ENCODE measurements around the gene MCOLN1. TPM values are rescaled to one million over a fixed set of nuclear protein-coding genes. Genes with fewer than 3 reads are reported as not detected.

The MCOLN1 gene
- total RNA-seq, 6 experiments from 2014 or later, result 9.8 to 25.2 (median 17.7) TPM

DNA sequence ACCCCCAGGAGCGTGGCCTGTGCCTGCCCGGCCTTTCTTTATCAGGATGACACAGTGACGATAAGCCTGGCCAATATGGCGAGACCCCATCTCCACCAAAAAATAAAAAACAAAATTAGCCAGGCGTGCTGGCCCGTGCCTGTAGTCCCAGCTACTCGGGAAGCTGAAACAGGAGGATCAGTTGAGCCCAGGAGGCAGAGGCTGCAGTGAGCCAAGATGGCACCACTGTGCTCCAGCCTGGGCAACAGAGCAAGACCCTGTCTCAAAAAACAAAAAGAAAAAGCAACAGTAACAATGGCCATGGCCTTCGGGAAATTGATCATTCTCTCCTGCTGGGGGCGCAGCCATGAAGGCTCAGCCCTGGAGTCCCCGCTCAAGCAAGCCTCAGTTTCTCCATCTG is 44.7 kb upstream of the MCOLN1 start:
- Histone ChIP-seq H3K27me3 (no peaks in the 10 kb centered on the region), H3K36me3 (no peaks in the 10 kb centered on the region), H3K27ac (no peak overlapping the region), H3K4me1 (peaks cover 0 to 3% (median 0%) of the 10 kb centered on the region in 4 donors), H3K4me3 (no peak overlapping the region), H3K9me3 (no peaks in the 10 kb centered on the region)
- TF ChIP-seq, protein P1, sequence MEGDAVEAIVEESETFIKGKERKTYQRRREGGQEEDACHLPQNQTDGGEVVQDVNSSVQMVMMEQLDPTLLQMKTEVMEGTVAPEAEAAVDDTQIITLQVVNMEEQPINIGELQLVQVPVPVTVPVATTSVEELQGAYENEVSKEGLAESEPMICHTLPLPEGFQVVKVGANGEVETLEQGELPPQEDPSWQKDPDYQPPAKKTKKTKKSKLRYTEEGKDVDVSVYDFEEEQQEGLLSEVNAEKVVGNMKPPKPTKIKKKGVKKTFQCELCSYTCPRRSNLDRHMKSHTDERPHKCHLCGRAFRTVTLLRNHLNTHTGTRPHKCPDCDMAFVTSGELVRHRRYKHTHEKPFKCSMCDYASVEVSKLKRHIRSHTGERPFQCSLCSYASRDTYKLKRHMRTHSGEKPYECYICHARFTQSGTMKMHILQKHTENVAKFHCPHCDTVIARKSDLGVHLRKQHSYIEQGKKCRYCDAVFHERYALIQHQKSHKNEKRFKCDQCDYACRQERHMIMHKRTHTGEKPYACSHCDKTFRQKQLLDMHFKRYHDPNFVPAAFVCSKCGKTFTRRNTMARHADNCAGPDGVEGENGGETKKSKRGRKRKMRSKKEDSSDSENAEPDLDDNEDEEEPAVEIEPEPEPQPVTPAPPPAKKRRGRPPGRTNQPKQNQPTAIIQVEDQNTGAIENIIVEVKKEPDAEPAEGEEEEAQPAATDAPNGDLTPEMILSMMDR (IDR thresholded peaks at IDR 0.05), result no peak
- no peak for TF ChIP-seq POLR2A (IDR thresholded peaks at IDR 0.05)
- DNase-seq, result no peak
- 93% methylated on average over 6 of the region's 10 CpGs for WGBS (ENCODE audit: insufficient coverage, low coverage, low lambda C conversion rate, missing lambda C conversion rate)
- intact Hi-C loops (cut with DNase I), result no loop called here
- no peak for ATAC-seq

DNA sequence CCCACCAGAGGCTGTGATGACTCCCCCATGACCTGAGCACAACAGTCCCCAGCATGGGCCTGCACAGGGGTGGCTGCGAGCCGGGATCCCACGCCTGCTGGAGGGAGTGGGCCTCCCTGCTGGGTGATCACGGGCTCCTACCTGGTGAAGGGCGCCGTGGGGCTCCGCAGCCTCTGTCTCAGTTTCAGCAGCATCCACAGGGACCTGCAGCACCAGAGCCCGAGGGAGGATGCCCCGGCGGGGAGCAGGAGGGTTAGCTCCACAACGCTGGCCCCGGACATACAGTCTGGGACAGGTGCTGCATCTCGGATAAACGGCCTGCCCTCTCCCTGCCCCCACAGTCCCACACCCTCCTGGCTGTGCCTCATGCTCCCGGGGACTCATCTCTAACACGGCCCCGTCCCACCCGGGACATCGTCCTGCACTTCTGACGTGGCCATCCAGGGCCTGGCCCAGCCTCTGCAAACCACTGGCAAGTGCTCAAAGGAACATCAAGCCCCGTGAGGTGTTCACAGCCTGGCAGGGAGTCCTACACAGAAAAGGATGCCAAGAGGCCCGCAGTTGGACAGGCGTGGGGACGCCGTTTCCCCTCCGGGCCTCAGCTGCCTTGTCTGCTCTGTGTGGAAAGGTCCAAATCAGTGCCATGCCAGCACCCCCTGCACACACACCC is 44.1 kb upstream of the MCOLN1 start:
- H3K27me3 ChIP-seq, result no peaks in the 10 kb centered on the region
- no peak for ATAC-seq
- no peak overlapping the region for H3K4me3 ChIP-seq
- no peaks in the 10 kb centered on the region for H3K9me3 ChIP-seq
- DNase-seq, result no peak
- intact Hi-C loops (cut with DNase I), result no loop called here
- 100% methylated on average over 1 of the region's 26 CpGs for WGBS (ENCODE audit: insufficient coverage, low coverage, low lambda C conversion rate, missing lambda C conversion rate)
- H3K4me1 ChIP-seq, result peaks cover 0 to 3% (median 0%) of the 10 kb centered on the region in 4 donors
- H3K36me3 ChIP-seq, result no peaks in the 10 kb centered on the region
- TF ChIP-seq, protein P1 (IDR thresholded peaks at IDR 0.05), result no peak
- no peak overlapping the region for H3K27ac ChIP-seq

DNA sequence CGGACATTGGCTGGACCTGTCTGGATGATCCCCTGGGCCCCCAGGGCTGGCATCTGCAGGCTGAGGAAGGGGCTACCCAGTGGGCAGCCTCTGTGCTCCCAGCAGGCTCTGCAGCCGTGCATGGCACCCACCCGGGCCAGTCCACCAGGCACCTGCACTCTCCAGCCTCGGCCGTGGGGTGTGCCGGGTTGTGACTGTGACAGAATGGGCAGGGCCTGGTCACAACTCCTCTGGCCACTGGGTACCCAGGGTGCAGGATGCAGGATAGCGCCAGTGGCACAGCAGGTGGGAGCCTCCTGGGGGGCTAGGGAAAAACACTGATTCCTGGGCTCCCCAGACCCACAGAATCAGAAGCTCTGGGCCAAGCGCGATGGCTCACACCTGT is 43.6 kb upstream of the MCOLN1 start:
- no peak for DNase-seq
- intact Hi-C loops (cut with DNase I), result no loop called here

DNA sequence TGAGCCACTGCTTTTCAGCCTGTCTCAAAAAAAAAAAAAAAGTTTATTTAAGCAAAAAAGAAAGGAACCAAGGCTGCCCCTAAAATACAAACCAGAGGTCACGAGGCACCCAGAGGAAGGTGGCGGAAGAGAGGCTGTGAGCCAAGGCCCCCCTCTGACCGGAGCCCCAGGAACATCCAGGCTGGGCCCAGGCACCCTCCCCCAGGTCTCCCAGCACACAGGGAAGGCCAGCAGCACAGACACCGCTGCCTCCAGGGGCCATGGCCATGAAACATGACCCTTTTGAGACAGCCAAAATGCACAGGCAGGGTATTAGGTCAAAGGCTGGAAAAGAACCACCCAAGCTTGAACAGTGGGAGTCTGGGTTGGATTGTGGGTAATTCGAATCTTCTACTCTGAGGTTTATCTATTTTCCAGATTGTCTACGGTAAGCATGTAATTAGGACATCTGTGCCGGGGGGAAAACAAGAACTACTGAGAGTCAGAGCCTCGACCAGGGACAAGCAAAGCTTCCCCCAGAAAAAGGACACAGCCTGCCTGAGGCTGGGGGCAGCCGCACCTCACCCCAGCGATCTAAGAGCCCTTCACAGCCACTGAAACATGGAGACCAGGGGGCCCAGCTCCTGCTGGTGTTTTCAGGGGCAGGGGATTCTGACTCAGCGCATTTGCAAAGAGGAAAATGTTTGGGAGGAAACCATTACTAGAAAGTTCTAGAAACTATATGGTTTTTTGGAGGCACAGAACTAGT is 42.0 kb upstream of the MCOLN1 start:
- DNase-seq (peak in 1 of 3 donors; percentile 65), ATAC-seq (peak; percentile 35 to 64 (median 45))
- 38% methylated on average over 4 of the region's 11 CpGs for WGBS (ENCODE audit: insufficient coverage, low coverage, low lambda C conversion rate, missing lambda C conversion rate)
- no peaks in the 10 kb centered on the region for H3K9me3 ChIP-seq
- intact Hi-C loops (cut with DNase I), result no loop called here
- no peak overlapping the region for H3K4me3 ChIP-seq
- no peaks in the 10 kb centered on the region for H3K27me3 ChIP-seq
- no peaks in the 10 kb centered on the region for H3K36me3 ChIP-seq
- H3K27ac ChIP-seq, result peak overlapping the region in 2 of 3 donors; percentile 51 to 67
- TF ChIP-seq, protein P1 (IDR thresholded peaks at IDR 0.05), result no peak
- TF ChIP-seq POLR2A (IDR thresholded peaks at IDR 0.05), result no peak
- H3K4me1 ChIP-seq, result peaks cover 0 to 3% (median 0%) of the 10 kb centered on the region in 4 donors

More for the DNA sequence above, 43.6 kb upstream of the MCOLN1 start:
- no peak for ATAC-seq
- TF ChIP-seq, protein P1 (IDR thresholded peaks at IDR 0.05), result no peak
- no peak for TF ChIP-seq POLR2A (IDR thresholded peaks at IDR 0.05)
- no peak overlapping the region for H3K27ac ChIP-seq
- no peaks in the 10 kb centered on the region for H3K27me3 ChIP-seq
- H3K4me1 ChIP-seq, result peaks cover 0 to 3% (median 0%) of the 10 kb centered on the region in 4 donors
- no peaks in the 10 kb centered on the region for H3K9me3 ChIP-seq
- no peak overlapping the region for H3K4me3 ChIP-seq
- WGBS (ENCODE audit: insufficient coverage, low coverage, low lambda C conversion rate, missing lambda C conversion rate), result no CpG with 5 or more reads among the region's 9 CpGs
- H3K36me3 ChIP-seq, result no peaks in the 10 kb centered on the region

All from right lobe of liver (tissue), 6 donors.